ENCODE data around the gene GSTA3. TPM values are rescaled to one million over a fixed set of nuclear protein-coding genes. Genes with fewer than 3 reads are reported as not detected.
"Not testable (repeated sequence)": the region's sequence is repeated elsewhere in the genome, so short reads cannot be mapped to it uniquely, and the experiment has no call there.

GSTA3 gene
- total and polyA plus RNA-seq, 4 donors, result 1.1 to 5.8 (median 2.4) TPM

GRCh38 chr6:52925042-52925441 is 15.5 kb upstream of the GSTA3 start:
- no peaks in the 10 kb centered on the region for H3K36me3 ChIP-seq (ENCODE audit: control insufficient read depth in 4 of 4, insufficient read depth in 4 of 4, low read length in 4 of 4)
- H3K9ac ChIP-seq (ENCODE audit: insufficient read depth in 1 of 2, low read length in 2 of 2), result no peak overlapping the region
- H3K4me3 ChIP-seq, result no peak overlapping the region
- no peak for ATAC-seq (ENCODE audit: insufficient read depth, low FRiP score)
- DNase-seq, result no peak
- WGBS, 2 donors, result 88 to 97% methylated on average over 2 of the region's 2 CpGs
- no peaks in the 10 kb centered on the region for H3K27me3 ChIP-seq (ENCODE audit: control insufficient read depth in 3 of 3, insufficient read depth in 3 of 3, low read length in 2 of 3)
- no peaks in the 10 kb centered on the region for H3K9me3 ChIP-seq (ENCODE audit: control insufficient read depth in 4 of 4, insufficient read depth in 3 of 4, low read length in 3 of 4)
- H3K27ac ChIP-seq (ENCODE audit: low read depth in 1 of 2, low read length in 1 of 2), result no peak overlapping the region
- H3K4me1 ChIP-seq (ENCODE audit: control insufficient read depth in 5 of 5, insufficient read depth in 5 of 5, low read length in 5 of 5), result peaks cover 0 to 10% (median 3%) of the 10 kb centered on the region in 5 donors
- no peak for TF ChIP-seq CTCF (IDR thresholded peaks at IDR 0.05; ENCODE audit: control extremely low read depth, extremely low read depth)

- not testable (repeated sequence) for H3K27me3 ChIP-seq (ENCODE audit: control insufficient read depth in 3 of 3, insufficient read depth in 3 of 3, low read length in 2 of 3); H3K36me3 ChIP-seq (ENCODE audit: control insufficient read depth in 4 of 4, insufficient read depth in 4 of 4, low read length in 4 of 4); ATAC-seq (ENCODE audit: insufficient read depth, low FRiP score); H3K9ac ChIP-seq (ENCODE audit: insufficient read depth in 1 of 2, low read length in 2 of 2); H3K9me3 ChIP-seq (ENCODE audit: control insufficient read depth in 4 of 4, insufficient read depth in 3 of 4, low read length in 3 of 4); H3K4me3 ChIP-seq
- peak overlapping the region in 1 of 2 donors; percentile 52 for H3K27ac ChIP-seq (ENCODE audit: low read depth in 1 of 2, low read length in 1 of 2)
- DNase-seq, result peak in 1 of 3 donors; percentile 35
- WGBS, 2 donors, result 60 to 79% methylated on average over 2 of the region's 2 CpGs
- peaks cover 0 to 19% (median under 1%) of the 10 kb centered on the region in 5 donors for H3K4me1 ChIP-seq (ENCODE audit: control insufficient read depth in 5 of 5, insufficient read depth in 5 of 5, low read length in 5 of 5)
Measured at GRCh38 chr6:52923689-52924088, 14.2 kb upstream of the GSTA3 start.

GRCh38 chr6:52922161-52922560 is 12.7 kb upstream of the GSTA3 start:
- H3K27ac ChIP-seq (ENCODE audit: low read depth in 1 of 2, low read length in 1 of 2), result peak overlapping the region in 1 of 2 donors; percentile 75
- H3K9me3 ChIP-seq (ENCODE audit: control insufficient read depth in 4 of 4, insufficient read depth in 3 of 4, low read length in 3 of 4), result no peaks in the 10 kb centered on the region
- no peak for TF ChIP-seq CTCF (IDR thresholded peaks at IDR 0.05; ENCODE audit: control extremely low read depth, extremely low read depth)
- peaks cover 0 to 27% (median 3%) of the 10 kb centered on the region in 5 donors for H3K4me1 ChIP-seq (ENCODE audit: control insufficient read depth in 5 of 5, insufficient read depth in 5 of 5, low read length in 5 of 5)
- WGBS, 2 donors, result 76 to 89% methylated on average over 10 of the region's 10 CpGs
- no peak overlapping the region for H3K9ac ChIP-seq (ENCODE audit: insufficient read depth in 1 of 2, low read length in 2 of 2)
- DNase-seq, result no peak
- H3K27me3 ChIP-seq (ENCODE audit: control insufficient read depth in 3 of 3, insufficient read depth in 3 of 3, low read length in 2 of 3), result no peaks in the 10 kb centered on the region
- no peaks in the 10 kb centered on the region for H3K36me3 ChIP-seq (ENCODE audit: control insufficient read depth in 4 of 4, insufficient read depth in 4 of 4, low read length in 4 of 4)
- no peak overlapping the region for H3K4me3 ChIP-seq
- no peak for ATAC-seq (ENCODE audit: insufficient read depth, low FRiP score)

GRCh38 chr6:52921743-52922142 is 12.2 kb upstream of the GSTA3 start:
- DNase-seq, result no peak
- Histone ChIP-seq H3K4me3 (no peak overlapping the region), H3K9ac (ENCODE audit: insufficient read depth in 1 of 2, low read length in 2 of 2) (no peak overlapping the region), H3K27me3 (ENCODE audit: control insufficient read depth in 3 of 3, insufficient read depth in 3 of 3, low read length in 2 of 3) (no peaks in the 10 kb centered on the region), H3K27ac (ENCODE audit: low read depth in 1 of 2, low read length in 1 of 2) (peak overlapping the region in 1 of 2 donors; percentile 75), H3K4me1 (ENCODE audit: control insufficient read depth in 5 of 5, insufficient read depth in 5 of 5, low read length in 5 of 5) (peaks cover 0 to 27% (median 3%) of the 10 kb centered on the region in 5 donors), H3K9me3 (ENCODE audit: control insufficient read depth in 4 of 4, insufficient read depth in 3 of 4, low read length in 3 of 4) (no peaks in the 10 kb centered on the region), H3K36me3 (ENCODE audit: control insufficient read depth in 4 of 4, insufficient read depth in 4 of 4, low read length in 4 of 4) (no peaks in the 10 kb centered on the region)
- no peak for ATAC-seq (ENCODE audit: insufficient read depth, low FRiP score)
- no peak for TF ChIP-seq CTCF (IDR thresholded peaks at IDR 0.05; ENCODE audit: control extremely low read depth, extremely low read depth)
- 85 to 92% methylated on average over 6 of the region's 6 CpGs for WGBS, 2 donors

GRCh38 chr6:52919511-52919910 is 10.0 kb upstream of the GSTA3 start:
- H3K36me3 ChIP-seq (ENCODE audit: control insufficient read depth in 4 of 4, insufficient read depth in 4 of 4, low read length in 4 of 4); H3K27ac ChIP-seq (ENCODE audit: low read depth in 1 of 2, low read length in 1 of 2); ATAC-seq (ENCODE audit: insufficient read depth, low FRiP score); H3K27me3 ChIP-seq (ENCODE audit: control insufficient read depth in 3 of 3, insufficient read depth in 3 of 3, low read length in 2 of 3); H3K9me3 ChIP-seq (ENCODE audit: control insufficient read depth in 4 of 4, insufficient read depth in 3 of 4, low read length in 3 of 4); H3K9ac ChIP-seq (ENCODE audit: insufficient read depth in 1 of 2, low read length in 2 of 2); H3K4me3 ChIP-seq: not testable (repeated sequence)
- peaks cover 0 to 24% (median 3%) of the 10 kb centered on the region in 5 donors for H3K4me1 ChIP-seq (ENCODE audit: control insufficient read depth in 5 of 5, insufficient read depth in 5 of 5, low read length in 5 of 5)
- 30% methylated on average over 1 of the region's 1 CpG for WGBS, 2 donors
- peak in 1 of 3 donors; percentile 34 for DNase-seq

GRCh38 chr6:52918771-52919170 is 9.3 kb upstream of the GSTA3 start:
- not testable (repeated sequence) for H3K4me3 ChIP-seq; H3K9ac ChIP-seq (ENCODE audit: insufficient read depth in 1 of 2, low read length in 2 of 2); H3K36me3 ChIP-seq (ENCODE audit: control insufficient read depth in 4 of 4, insufficient read depth in 4 of 4, low read length in 4 of 4); H3K27me3 ChIP-seq (ENCODE audit: control insufficient read depth in 3 of 3, insufficient read depth in 3 of 3, low read length in 2 of 3); ATAC-seq (ENCODE audit: insufficient read depth, low FRiP score); H3K9me3 ChIP-seq (ENCODE audit: control insufficient read depth in 4 of 4, insufficient read depth in 3 of 4, low read length in 3 of 4); DNase-seq
- WGBS, 2 donors, result 50 to 66% methylated on average over 1 of the region's 1 CpG
- H3K4me1 ChIP-seq (ENCODE audit: control insufficient read depth in 5 of 5, insufficient read depth in 5 of 5, low read length in 5 of 5), result peaks cover 0 to 18% (median 3%) of the 10 kb centered on the region in 5 donors
- H3K27ac ChIP-seq (ENCODE audit: low read depth in 1 of 2, low read length in 1 of 2), result peak overlapping the region in 1 of 2 donors; percentile 48
